ENCODE results near the gene CACNB2. TPM values are rescaled to one million over a fixed set of nuclear protein-coding genes. Genes with fewer than 3 reads are reported as not detected.

The CACNB2 gene
- total RNA-seq, 1 donor from 2014 or later, result 13.1 TPM

- no peak for TF ChIP-seq CTCF (IDR thresholded peaks at IDR 0.05; ENCODE audit: unreplicated experiment)
- Mint-ChIP-seq H3K36me3 (no peaks in the 10 kb centered on the region), H3K4me1 (peaks cover 10% of the 10 kb centered on the region), H3K27me3 (ENCODE audit: low read depth) (peaks cover 2% of the 10 kb centered on the region), H3K27ac (no peak overlapping the region), H3K9me3 (peaks cover under 1% of the 10 kb centered on the region), H3K4me3 (no peak overlapping the region)
- no peak for DNase-seq (ENCODE audit: low spot score in 2 of 2, unreplicated experiment in 2 of 2)
Measured at GRCh38 chr10:18260310-18260922, 120.2 kb downstream of the CACNB2 start.

- H3K4me3 Mint-ChIP-seq, result no peak overlapping the region
- no peak for DNase-seq (ENCODE audit: low spot score in 2 of 2, unreplicated experiment in 2 of 2)
- H3K9me3 Mint-ChIP-seq, result peaks cover 5% of the 10 kb centered on the region
- H3K27me3 Mint-ChIP-seq (ENCODE audit: low read depth), result peaks cover 2% of the 10 kb centered on the region
- H3K36me3 Mint-ChIP-seq, result no peaks in the 10 kb centered on the region
- peaks cover 10% of the 10 kb centered on the region for H3K4me1 Mint-ChIP-seq
- TF ChIP-seq CTCF (IDR thresholded peaks at IDR 0.05; ENCODE audit: unreplicated experiment), result no peak
- no peak overlapping the region for H3K27ac Mint-ChIP-seq
Measured at GRCh38 chr10:18261063-18261610, 120.9 kb downstream of the CACNB2 start.

GRCh38 chr10:18261768-18262231, 121.6 kb downstream of the CACNB2 start:
- Mint-ChIP-seq H3K4me3 (no peak overlapping the region), H3K4me1 (peaks cover 10% of the 10 kb centered on the region), H3K36me3 (no peaks in the 10 kb centered on the region), H3K9me3 (peaks cover 5% of the 10 kb centered on the region), H3K27ac (no peak overlapping the region), H3K27me3 (ENCODE audit: low read depth) (peaks cover 2% of the 10 kb centered on the region)
- no peak for DNase-seq (ENCODE audit: low spot score in 2 of 2, unreplicated experiment in 2 of 2)
- TF ChIP-seq CTCF (IDR thresholded peaks at IDR 0.05; ENCODE audit: unreplicated experiment), result no peak

GRCh38 chr10:18264466-18265050, 124.3 kb downstream of the CACNB2 start:
- no peaks in the 10 kb centered on the region for H3K36me3 Mint-ChIP-seq
- peaks cover 10% of the 10 kb centered on the region for H3K4me1 Mint-ChIP-seq
- no peak overlapping the region for H3K27ac Mint-ChIP-seq
- H3K27me3 Mint-ChIP-seq (ENCODE audit: low read depth), result peaks cover 2% of the 10 kb centered on the region
- H3K9me3 Mint-ChIP-seq, result peaks cover 5% of the 10 kb centered on the region
- no peak for DNase-seq (ENCODE audit: low spot score in 2 of 2, unreplicated experiment in 2 of 2)
- TF ChIP-seq CTCF (IDR thresholded peaks at IDR 0.05; ENCODE audit: unreplicated experiment), result no peak
- H3K4me3 Mint-ChIP-seq, result no peak overlapping the region

GRCh38 chr10:18268005-18268404, 127.8 kb downstream of the CACNB2 start:
- H3K27me3 Mint-ChIP-seq (ENCODE audit: low read depth), result no peaks in the 10 kb centered on the region
- DNase-seq (ENCODE audit: low spot score in 2 of 2, unreplicated experiment in 2 of 2), result no peak

More at GRCh38 chr10:18268005-18268404, 127.8 kb downstream of the CACNB2 start:
- H3K9me3 Mint-ChIP-seq, result peaks cover 5% of the 10 kb centered on the region
- H3K4me3 Mint-ChIP-seq, result no peak overlapping the region
- H3K4me1 Mint-ChIP-seq, result no peaks in the 10 kb centered on the region
- no peak for TF ChIP-seq CTCF (IDR thresholded peaks at IDR 0.05; ENCODE audit: unreplicated experiment)
- H3K27ac Mint-ChIP-seq, result no peak overlapping the region
- no peaks in the 10 kb centered on the region for H3K36me3 Mint-ChIP-seq

Data from mesothelial cell of epicardium (in vitro differentiated cells).